ENCODE measurements around the gene APOO.

The APOO gene

GRCh38 chrX:23797371-23798128, 110.2 kb downstream of the APOO start:
- H3K4me3 ChIP-seq (ENCODE audit: low read length): no peak overlapping the region
- no peaks in the 10 kb centered on the region for H3K36me3 ChIP-seq (ENCODE audit: insufficient read depth, low read length)
- no peaks in the 10 kb centered on the region for H3K27me3 ChIP-seq (ENCODE audit: insufficient read depth, low read length)
- H3K4me1 ChIP-seq (ENCODE audit: insufficient read depth, low read length): no peaks in the 10 kb centered on the region
- no peaks in the 10 kb centered on the region for H3K9me3 ChIP-seq (ENCODE audit: low read length)
- no peak overlapping the region for H2AFZ ChIP-seq (ENCODE audit: low read depth, low read length)

GRCh38 chrX:23795221-23795620, 112.5 kb downstream of the APOO start:
- no peak overlapping the region for H3K4me3 ChIP-seq (ENCODE audit: low read length)
- H3K27me3 ChIP-seq (ENCODE audit: insufficient read depth, low read length): no peaks in the 10 kb centered on the region
- no peaks in the 10 kb centered on the region for H3K4me1 ChIP-seq (ENCODE audit: insufficient read depth, low read length)
- no peaks in the 10 kb centered on the region for H3K36me3 ChIP-seq (ENCODE audit: insufficient read depth, low read length)
- H3K9me3 ChIP-seq (ENCODE audit: low read length): no peaks in the 10 kb centered on the region
- peak overlapping the region; percentile 12 for H2AFZ ChIP-seq (ENCODE audit: low read depth, low read length)

DNA sequence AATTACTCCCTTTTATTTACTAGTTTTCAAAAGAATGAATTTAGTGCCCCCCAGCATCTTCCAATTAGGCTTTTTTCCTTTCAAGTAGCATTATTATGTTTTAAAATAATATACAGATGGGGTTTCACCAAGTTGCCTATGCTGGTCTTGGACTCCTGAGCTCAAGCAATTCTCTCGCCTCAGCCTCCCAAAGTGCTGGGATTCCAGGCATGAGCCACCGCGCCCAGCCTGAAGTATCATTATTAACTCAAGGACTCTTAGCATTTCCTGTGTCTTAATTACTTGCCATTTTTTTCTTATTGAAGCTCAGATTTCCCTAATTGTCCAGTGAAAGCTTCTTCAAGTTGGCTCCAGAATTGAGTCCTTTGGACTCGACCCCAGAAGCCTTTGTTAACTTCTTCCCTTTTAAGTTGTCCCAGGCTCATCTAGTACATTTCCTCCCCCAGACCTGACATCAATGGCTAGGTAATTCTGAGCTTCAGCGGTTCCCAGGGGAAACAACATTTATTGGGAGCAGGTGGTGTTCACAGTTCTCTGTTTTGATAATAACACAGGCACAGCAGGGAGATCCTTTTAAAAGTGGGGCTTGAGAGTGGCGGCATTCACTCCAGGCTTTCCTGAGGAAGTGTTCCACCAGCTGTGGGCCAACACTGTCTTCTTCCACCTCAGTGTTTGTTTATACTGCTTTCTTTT, 114.7 kb downstream of the APOO start:
- Histone ChIP-seq H3K9me3 (ENCODE audit: low read length) (no peaks in the 10 kb centered on the region), H3K4me3 (ENCODE audit: low read length) (no peak overlapping the region), H3K36me3 (ENCODE audit: insufficient read depth, low read length) (no peaks in the 10 kb centered on the region), H3K4me1 (ENCODE audit: insufficient read depth, low read length) (no peaks in the 10 kb centered on the region), H2AFZ (ENCODE audit: low read depth, low read length) (no peak overlapping the region), H3K27me3 (ENCODE audit: insufficient read depth, low read length) (no peaks in the 10 kb centered on the region)

- H3K36me3 ChIP-seq (ENCODE audit: insufficient read depth, low read length): no peaks in the 10 kb centered on the region
- H3K4me1 ChIP-seq (ENCODE audit: insufficient read depth, low read length): no peaks in the 10 kb centered on the region
- no peaks in the 10 kb centered on the region for H3K27me3 ChIP-seq (ENCODE audit: insufficient read depth, low read length)
- no peak overlapping the region for H3K4me3 ChIP-seq (ENCODE audit: low read length)
- no peak overlapping the region for H2AFZ ChIP-seq (ENCODE audit: low read depth, low read length)
- no peaks in the 10 kb centered on the region for H3K9me3 ChIP-seq (ENCODE audit: low read length)
Measured at GRCh38 chrX:23790155-23790497, 117.6 kb downstream of the APOO start.

- Histone ChIP-seq H3K4me3 (ENCODE audit: low read length) (no peak overlapping the region), H3K27me3 (ENCODE audit: insufficient read depth, low read length) (no peaks in the 10 kb centered on the region), H3K36me3 (ENCODE audit: insufficient read depth, low read length) (no peaks in the 10 kb centered on the region), H2AFZ (ENCODE audit: low read depth, low read length) (no peak overlapping the region), H3K9me3 (ENCODE audit: low read length) (no peaks in the 10 kb centered on the region), H3K4me1 (ENCODE audit: insufficient read depth, low read length) (no peaks in the 10 kb centered on the region)
Measured at GRCh38 chrX:23789386-23790154, 118.2 kb downstream of the APOO start.

GRCh38 chrX:23788946-23789345, 118.8 kb downstream of the APOO start:
- H3K9me3 ChIP-seq (ENCODE audit: low read length): no peaks in the 10 kb centered on the region
- no peaks in the 10 kb centered on the region for H3K27me3 ChIP-seq (ENCODE audit: insufficient read depth, low read length)
- H3K4me1 ChIP-seq (ENCODE audit: insufficient read depth, low read length): no peaks in the 10 kb centered on the region
- no peak overlapping the region for H2AFZ ChIP-seq (ENCODE audit: low read depth, low read length)
- no peaks in the 10 kb centered on the region for H3K36me3 ChIP-seq (ENCODE audit: insufficient read depth, low read length)
- H3K4me3 ChIP-seq (ENCODE audit: low read length): no peak overlapping the region

DNA sequence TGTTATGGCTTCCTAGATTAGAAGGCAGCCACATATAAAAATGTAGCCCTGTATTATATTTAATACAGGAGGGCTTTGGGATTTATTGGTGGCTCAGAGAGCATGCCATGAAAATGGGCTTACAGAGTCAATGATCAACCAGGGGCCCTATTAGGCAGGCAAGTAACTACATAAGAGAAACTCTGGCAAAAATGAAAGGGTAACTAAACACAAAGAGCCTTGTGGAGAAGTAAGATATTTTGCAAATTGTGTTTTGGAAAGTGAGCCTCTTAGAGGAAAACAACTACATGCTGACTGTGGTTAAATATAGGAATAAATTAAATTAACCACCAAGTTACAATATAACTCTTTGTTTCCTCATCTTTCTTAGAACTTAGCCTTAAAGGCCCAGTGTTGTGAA, 119.2 kb downstream of the APOO start:
- Histone ChIP-seq H3K9me3 (ENCODE audit: low read length) (no peaks in the 10 kb centered on the region), H3K4me3 (ENCODE audit: low read length) (no peak overlapping the region), H3K4me1 (ENCODE audit: insufficient read depth, low read length) (no peaks in the 10 kb centered on the region), H3K27me3 (ENCODE audit: insufficient read depth, low read length) (no peaks in the 10 kb centered on the region), H3K36me3 (ENCODE audit: insufficient read depth, low read length) (no peaks in the 10 kb centered on the region), H2AFZ (ENCODE audit: low read depth, low read length) (no peak overlapping the region)

DNA sequence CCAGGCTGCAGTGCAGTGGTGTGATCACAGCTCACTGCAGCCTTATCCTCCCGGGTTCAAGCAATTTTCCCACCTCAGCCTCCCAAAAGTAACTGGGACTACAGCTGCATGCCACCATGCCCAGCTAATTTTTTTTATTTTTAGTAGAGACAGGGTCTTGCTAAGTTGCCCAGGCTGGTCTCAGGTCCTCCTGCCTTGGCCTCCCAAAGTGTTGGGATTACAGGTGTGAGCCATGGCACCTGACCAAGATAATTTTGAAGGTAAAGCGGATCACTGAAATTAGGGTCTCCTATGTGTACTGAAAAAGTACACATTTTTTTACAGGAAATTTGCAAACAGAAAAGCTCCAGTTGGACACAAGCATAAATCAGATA, 120.0 kb downstream of the APOO start:
- no peaks in the 10 kb centered on the region for H3K4me1 ChIP-seq (ENCODE audit: insufficient read depth, low read length)
- H2AFZ ChIP-seq (ENCODE audit: low read depth, low read length): no peak overlapping the region
- H3K9me3 ChIP-seq (ENCODE audit: low read length): no peaks in the 10 kb centered on the region
- H3K4me3 ChIP-seq (ENCODE audit: low read length): no peak overlapping the region
- H3K27me3 ChIP-seq (ENCODE audit: insufficient read depth, low read length): no peaks in the 10 kb centered on the region
- H3K36me3 ChIP-seq (ENCODE audit: insufficient read depth, low read length): no peaks in the 10 kb centered on the region

GRCh38 chrX:23786268-23786815, 121.4 kb downstream of the APOO start:
- no peaks in the 10 kb centered on the region for H3K4me1 ChIP-seq (ENCODE audit: insufficient read depth, low read length)
- no peak overlapping the region for H3K4me3 ChIP-seq (ENCODE audit: low read length)
- no peak overlapping the region for H2AFZ ChIP-seq (ENCODE audit: low read depth, low read length)

GRCh38 chrX:23785580-23785979, 122.2 kb downstream of the APOO start:
- H3K27me3 ChIP-seq (ENCODE audit: insufficient read depth, low read length): no peaks in the 10 kb centered on the region
- H3K4me3 ChIP-seq (ENCODE audit: low read length): no peak overlapping the region
- H3K4me1 ChIP-seq (ENCODE audit: insufficient read depth, low read length): no peaks in the 10 kb centered on the region

More at GRCh38 chrX:23786268-23786815, 121.4 kb downstream of the APOO start:
- Histone ChIP-seq H3K27me3 (ENCODE audit: insufficient read depth, low read length) (no peaks in the 10 kb centered on the region), H3K9me3 (ENCODE audit: low read length) (no peaks in the 10 kb centered on the region), H3K36me3 (ENCODE audit: insufficient read depth, low read length) (no peaks in the 10 kb centered on the region)

GRCh38 chrX:23784470-23785331, 123.0 kb downstream of the APOO start:
- H3K4me3 ChIP-seq (ENCODE audit: low read length): no peak overlapping the region
- no peaks in the 10 kb centered on the region for H3K4me1 ChIP-seq (ENCODE audit: insufficient read depth, low read length)
- no peaks in the 10 kb centered on the region for H3K36me3 ChIP-seq (ENCODE audit: insufficient read depth, low read length)
- H2AFZ ChIP-seq (ENCODE audit: low read depth, low read length): no peak overlapping the region
- H3K27me3 ChIP-seq (ENCODE audit: insufficient read depth, low read length): no peaks in the 10 kb centered on the region
- H3K9me3 ChIP-seq (ENCODE audit: low read length): no peaks in the 10 kb centered on the region

More at GRCh38 chrX:23785580-23785979, 122.2 kb downstream of the APOO start:
- H2AFZ ChIP-seq (ENCODE audit: low read depth, low read length): no peak overlapping the region
- no peaks in the 10 kb centered on the region for H3K9me3 ChIP-seq (ENCODE audit: low read length)
- no peaks in the 10 kb centered on the region for H3K36me3 ChIP-seq (ENCODE audit: insufficient read depth, low read length)

- Histone ChIP-seq H2AFZ (ENCODE audit: low read depth, low read length) (peak overlapping the region; percentile 35), H3K36me3 (ENCODE audit: insufficient read depth, low read length) (no peaks in the 10 kb centered on the region), H3K4me3 (ENCODE audit: low read length) (peak overlapping the region; percentile 92), H3K4me1 (ENCODE audit: insufficient read depth, low read length) (no peaks in the 10 kb centered on the region), H3K9me3 (ENCODE audit: low read length) (no peaks in the 10 kb centered on the region), H3K27me3 (ENCODE audit: insufficient read depth, low read length) (no peaks in the 10 kb centered on the region)
Measured at GRCh38 chrX:23783589-23784469, 123.9 kb downstream of the APOO start.

Data from neuron (in vitro differentiated cells).